ENCODE measurements around the gene EGFLAM.
"Not testable (repeated sequence)": the region's sequence is repeated elsewhere in the genome, so short reads cannot be mapped to it uniquely, and the experiment has no call there.

The EGFLAM gene

DNA sequence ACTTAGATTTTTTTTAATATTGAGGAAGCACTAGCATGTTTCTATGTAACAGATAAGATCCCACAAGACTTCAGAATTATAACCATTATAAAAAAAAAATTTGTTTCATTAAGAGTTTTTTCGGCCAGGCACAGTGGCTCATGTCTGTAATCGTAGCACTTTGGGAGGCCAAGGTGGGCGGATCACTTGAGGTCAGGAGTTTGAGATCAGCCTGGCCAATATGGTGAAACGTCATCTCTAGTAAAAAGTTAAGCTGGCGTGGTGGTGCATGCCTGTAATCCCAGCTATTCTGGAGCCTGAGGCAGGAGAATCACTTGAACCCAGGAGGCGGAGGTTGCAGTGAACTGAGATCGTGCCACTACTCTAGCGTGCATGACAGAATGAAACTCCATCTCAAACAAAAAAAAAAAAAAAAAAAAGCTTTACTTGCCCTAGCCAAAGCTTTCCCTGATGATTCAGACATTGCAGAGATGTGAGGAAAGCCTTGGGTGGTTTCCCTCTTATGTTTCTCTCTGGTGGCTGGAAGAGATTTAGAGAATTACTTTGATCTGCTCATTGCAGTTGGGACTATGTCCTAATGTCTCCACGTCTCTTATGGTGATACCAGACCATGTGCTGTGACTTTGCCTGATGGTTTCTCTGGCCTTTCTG is 65.4 kb downstream of the EGFLAM start:
- DNase-seq (ENCODE audit: low read depth in 2 of 2, low spot score in 1 of 2): no peak

DNA sequence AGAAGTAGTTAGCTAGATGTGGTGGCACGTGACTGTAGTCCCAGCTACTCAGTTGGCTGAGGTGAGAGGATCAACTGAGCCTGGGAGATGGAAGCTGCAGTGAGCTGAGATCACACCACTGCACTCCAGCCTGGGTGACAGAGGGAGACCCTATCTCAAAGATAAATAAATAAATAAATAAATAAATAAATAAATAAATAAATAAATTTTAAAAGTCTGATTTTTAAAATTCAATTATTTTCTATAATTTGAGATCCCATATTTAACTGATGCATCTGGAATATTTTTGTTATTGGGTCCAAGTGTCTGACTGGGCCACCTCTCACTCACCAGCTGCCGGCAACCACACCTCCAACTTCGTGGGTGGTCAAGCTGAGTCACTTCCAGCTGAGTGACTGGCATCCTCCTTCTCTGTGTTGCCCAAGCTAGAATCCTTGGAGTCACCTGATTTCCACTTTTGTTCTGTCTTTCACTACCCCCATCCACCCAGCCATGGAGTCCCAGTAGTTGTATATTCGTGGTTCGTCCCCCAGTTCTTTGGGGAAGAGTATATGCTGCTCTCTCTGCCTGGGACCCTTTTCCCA is 70.9 kb downstream of the EGFLAM start:
- DNase-seq (ENCODE audit: low read depth in 2 of 2, low spot score in 1 of 2): no peak

DNA sequence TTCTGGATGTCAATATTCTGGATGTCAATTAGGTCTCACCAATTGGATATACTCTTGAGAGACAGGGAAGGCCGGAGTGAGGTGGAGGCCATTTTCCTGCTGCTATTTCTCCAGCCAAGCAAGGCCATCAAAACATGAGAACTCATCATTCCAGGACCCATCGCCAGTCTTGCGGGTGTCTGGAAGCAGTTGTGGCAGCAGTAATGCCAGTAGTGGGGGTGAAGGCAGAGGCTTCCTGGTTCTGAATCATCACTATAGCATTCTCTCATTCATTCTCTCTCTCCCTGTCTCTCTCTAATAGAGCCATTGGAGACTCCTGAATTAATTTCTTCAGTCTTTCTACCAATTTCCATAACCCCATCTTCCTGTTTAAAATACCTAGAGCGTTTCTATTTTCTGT is 71.8 kb downstream of the EGFLAM start:
- DNase-seq (ENCODE audit: low read depth in 2 of 2, low spot score in 1 of 2): no peak

DNA sequence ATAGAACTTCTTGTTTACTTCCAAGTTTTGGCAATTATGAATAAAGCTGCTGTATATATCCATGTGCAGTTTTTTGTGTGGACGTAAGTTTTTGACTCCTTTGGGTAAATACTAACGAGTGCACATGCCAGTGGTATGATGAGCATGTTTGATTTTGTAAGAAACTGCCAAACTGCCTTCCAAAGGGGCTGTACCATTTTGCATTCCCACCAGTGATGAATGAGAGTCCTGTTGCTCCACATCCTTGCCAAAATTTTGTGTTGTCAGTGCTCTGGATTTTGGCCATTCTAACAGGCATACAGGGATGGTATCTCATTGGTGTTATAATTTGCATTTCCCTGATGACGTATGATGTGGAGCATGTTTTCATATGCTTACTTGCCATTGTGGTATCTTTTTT is 73.5 kb downstream of the EGFLAM start:
- no peak for DNase-seq (ENCODE audit: low read depth in 2 of 2, low spot score in 1 of 2)

DNA sequence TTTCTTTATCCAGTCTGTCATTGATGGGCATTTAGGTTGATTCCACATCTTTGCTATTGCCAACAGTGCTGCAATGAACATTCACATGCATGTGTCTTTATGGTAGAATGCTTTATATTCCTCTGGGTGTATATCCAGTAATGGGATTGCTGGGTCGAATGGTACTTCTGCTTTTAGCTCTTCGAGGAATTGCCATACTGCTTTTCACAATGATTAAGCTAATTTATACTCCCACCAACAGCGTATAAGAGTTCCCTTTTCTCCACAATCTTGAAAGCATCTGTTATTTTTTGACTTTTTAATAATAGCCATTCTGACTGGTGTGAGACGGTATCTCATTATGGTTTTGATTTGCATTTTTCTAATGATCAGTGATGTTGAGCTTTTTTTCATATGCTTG is 74.8 kb downstream of the EGFLAM start:
- not testable (repeated sequence) for DNase-seq (ENCODE audit: low read depth in 2 of 2, low spot score in 1 of 2)

DNA sequence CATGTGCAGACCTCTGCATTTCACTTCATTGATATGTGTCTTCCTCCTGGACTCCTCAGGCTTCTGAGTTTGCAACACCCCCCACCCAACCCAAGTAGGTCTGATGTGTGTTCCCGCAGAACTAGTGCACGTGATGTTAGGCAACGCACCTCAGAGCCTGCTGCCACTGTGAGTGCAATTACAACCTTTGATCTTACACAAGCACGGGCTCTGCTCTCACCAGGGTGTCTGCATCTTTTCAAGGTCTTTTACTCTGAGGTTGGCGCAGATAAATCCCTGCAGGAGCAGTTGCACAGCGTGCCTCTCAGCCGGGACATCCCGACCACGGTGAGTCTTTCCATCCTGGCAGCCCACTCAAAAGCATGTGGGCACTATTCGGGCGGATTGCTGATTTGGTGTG is 80.1 kb downstream of the EGFLAM start:
- no peak for DNase-seq (ENCODE audit: low read depth in 2 of 2, low spot score in 1 of 2)

DNA sequence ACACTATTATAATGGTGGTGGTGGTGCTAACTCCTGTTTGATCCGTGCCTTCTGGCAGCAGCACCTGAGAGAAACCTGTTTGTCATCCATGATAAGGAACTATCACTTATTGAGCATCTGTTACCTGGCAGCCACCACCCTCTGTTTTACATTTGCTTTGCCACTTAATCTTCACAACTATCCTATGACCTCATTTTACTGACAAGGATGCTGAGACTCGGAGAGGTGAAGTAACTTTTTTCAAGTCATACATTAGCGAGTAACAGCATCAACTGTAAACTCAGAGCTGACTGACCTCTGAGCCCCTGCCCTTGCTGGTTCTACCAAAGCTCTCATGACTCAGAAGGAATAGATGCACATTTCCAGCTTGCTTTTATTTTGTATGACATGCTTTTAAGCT is 81.1 kb downstream of the EGFLAM start:
- no peak for DNase-seq (ENCODE audit: low read depth in 2 of 2, low spot score in 1 of 2)

DNA sequence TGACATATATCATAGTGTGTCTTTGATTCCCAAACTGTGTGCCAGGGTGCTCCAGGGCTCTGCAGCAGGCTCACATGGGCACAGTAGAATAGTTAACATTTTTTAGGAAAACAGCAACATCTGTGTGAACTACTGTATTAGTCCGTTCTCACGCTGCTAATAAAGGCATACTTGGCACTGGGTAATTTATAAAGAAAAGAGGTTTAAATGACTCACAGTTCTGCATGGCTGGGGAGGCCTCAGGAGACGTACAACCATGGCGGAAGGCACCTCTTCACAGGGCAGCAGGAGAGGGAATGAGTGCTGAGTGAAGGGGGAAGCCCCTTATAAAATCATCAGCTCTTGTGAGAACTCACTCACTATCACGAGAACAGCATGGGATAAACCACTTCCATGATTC is 82.7 kb downstream of the EGFLAM start:
- no peak for DNase-seq (ENCODE audit: low read depth in 2 of 2, low spot score in 1 of 2)

DNA sequence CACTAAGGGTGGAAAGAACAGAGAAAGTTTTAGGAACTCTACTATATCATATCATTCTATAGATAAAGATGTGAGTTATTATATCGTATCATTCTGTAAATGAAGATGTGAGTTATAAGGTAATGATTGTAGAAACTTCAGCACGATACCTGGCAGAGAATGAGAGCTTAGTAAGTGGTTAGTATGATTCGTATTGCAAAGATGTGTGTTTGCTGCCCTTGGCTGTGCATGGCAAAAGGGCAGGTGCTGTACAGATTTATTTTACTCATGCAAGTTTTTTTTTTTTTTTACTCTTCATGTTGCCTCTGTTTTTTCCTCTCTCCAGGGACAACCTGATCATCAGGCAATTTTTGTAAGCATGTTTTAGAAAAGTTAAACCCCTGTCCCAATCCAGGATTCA is 83.3 kb downstream of the EGFLAM start:
- DNase-seq (ENCODE audit: low read depth in 2 of 2, low spot score in 1 of 2): no peak

DNA sequence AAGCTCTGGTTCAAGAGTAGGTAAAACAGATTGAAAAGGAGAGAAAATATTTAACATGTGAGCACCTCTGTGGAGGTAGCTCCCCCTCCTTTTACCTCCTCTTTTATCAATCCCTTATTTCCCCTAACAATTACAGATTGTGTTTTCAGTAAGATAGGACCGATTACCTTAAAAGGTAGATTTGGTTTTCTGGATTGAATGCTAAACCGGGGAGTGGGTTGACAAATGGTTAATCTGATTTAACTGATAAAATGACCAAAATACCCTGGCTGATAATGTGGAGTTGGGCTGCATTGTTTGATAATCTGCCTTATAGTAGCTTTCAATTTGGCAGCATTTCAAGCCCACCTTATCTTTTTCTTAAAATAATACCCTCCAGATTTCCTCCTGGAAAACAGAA is 83.9 kb downstream of the EGFLAM start:
- DNase-seq (ENCODE audit: low read depth in 2 of 2, low spot score in 1 of 2): no peak

DNA sequence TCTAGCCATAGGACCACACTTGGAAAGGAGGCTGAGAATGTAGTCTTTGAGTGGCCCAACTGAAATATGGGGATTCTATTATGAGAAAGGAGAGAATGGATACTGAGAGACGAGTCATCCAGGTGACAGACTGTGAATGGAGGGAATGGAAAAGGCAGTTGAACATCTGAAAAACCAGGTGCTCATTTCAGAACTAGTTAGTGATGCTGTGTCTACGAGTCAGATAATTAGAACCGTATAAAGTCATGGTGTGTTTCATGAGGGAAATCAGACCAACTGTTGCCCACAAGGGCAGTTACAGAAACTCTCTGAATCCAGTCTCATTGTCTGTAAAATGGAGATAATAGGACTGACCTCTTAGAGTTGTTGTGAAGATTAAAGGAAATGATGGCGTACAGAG is 86.5 kb downstream of the EGFLAM start:
- no peak for DNase-seq (ENCODE audit: low read depth in 2 of 2, low spot score in 1 of 2)

DNA sequence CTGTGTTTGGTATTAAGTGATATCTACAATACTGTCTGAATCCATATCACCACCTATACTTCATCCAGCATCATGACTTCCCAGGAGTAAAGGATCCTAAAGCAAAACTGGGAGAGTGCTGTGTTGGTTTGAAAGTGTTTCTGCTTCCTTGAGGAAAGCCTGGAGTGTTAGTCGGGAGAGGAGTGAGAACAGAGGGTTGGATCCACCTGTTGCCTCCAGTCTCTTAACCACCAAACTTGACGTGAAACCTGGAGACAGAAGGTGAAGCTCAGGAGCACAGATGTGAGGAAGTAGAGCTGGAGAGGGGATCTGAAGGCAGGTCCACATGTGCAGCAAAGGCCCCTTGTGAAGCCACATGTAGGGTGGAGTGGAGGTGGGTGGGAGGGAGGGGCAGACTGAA is 88.2 kb downstream of the EGFLAM start:
- no peak for DNase-seq (ENCODE audit: low read depth in 2 of 2, low spot score in 1 of 2)

DNA sequence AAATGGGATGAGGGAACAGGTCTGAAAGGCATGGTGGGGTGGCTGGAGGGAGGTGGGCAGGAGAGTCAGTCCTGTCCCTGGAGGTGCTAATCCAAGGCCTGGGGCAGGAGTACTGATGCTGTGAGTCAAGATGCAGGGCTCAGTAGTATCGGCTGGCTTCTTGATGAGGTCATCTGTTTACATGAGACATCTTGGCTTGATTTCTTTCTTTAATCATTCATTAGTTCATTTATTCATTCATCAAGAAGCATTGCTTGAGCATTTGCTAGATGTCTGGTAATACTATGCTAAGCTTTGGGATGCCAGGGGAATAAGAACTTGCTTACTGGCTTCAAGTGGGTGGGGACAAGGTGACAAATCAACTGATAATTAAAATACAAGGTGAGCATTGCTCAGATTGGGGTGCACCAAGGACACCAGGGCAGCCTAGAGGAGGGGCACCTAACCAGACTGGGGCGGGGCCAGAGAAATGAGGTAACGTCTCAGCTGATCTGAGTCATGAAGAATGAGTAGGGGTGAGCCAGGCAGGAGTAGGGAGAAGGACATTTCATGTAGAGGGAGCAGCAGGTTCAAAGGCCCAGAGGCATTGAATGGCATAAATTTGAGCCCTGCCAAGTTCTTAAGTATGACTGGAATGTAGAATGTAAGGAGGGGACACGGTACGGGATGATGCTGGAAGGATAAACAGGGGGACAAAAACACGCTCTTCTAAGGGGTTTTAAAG is 88.8 kb downstream of the EGFLAM start:
- no peak for DNase-seq (ENCODE audit: low read depth in 2 of 2, low spot score in 1 of 2)

DNA sequence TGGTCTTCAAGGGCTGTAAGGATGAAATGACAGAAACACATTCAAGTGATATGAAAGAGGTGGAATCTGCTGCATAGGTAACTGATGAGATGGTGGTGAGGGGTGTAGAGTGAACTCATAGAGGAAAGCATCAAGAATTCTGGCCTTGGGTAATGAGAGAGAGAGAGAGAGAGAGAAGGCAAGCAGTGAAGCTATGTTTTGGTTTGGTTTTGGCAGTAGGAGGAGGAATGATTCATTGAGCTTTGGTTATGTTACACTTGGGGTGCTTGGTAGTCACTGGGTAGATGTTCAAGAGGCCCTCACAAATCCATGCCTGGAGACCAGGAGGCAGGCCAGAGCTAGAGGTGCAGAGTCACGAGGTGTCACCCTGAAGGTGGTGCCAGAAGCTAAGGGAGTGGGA is 89.5 kb downstream of the EGFLAM start:
- DNase-seq (ENCODE audit: low read depth in 2 of 2, low spot score in 1 of 2): no peak

DNA sequence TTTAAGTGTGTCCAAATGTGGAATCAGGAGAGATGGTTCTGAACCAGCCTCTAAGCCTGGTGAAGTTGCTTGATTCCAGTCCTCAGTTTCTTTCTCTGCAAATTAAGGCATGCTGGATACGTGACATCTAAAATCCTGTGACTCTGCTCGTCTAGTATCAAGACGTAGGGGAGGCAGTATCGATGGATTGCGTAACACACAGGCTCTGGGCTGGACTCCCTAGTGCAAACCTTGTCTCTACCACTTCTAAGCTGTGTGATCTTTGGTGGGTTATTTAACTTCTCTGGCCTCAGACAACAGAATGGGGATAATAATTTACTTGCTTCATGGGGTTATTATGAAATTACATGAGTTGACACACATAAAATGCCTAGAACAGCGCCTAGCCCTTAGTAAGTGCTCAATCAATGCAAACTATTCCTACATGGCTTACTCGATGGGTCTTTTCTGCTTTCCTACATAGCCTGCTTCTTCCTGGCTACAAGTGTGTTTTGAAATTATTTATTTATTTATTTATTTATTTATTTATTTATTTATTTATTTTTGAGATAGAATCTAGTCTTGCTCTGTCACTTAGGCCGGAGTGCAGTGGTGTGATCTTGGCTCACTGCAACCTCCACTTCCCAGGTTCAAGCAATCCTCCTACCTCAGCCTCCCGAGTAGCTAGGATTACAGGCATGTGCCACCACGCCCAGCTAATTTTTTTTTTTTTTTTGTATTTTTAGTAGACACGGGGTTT is 102.1 kb downstream of the EGFLAM start:
- DNase-seq (ENCODE audit: low read depth in 2 of 2, low spot score in 1 of 2): no peak

DNA sequence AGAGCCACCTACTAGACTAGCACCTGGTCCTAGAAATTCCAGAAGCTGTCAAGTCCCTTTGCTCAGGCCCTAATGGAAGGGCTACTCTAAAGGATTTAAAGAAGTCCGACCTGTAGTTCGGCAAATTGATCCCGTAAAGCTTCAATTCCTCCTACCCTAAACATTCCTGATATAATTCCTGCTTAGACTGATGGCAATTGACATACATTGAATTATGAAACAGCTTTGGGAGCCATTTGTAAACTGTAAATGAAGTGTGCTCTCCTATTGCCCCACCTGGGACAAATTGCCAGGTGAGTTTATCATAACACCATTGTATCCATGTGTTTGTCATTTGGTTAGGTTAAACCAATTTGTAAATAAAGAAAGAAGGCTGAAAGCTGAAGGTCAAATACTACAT is 104.4 kb downstream of the EGFLAM start:
- DNase-seq (ENCODE audit: low read depth in 2 of 2, low spot score in 1 of 2): no peak

DNA sequence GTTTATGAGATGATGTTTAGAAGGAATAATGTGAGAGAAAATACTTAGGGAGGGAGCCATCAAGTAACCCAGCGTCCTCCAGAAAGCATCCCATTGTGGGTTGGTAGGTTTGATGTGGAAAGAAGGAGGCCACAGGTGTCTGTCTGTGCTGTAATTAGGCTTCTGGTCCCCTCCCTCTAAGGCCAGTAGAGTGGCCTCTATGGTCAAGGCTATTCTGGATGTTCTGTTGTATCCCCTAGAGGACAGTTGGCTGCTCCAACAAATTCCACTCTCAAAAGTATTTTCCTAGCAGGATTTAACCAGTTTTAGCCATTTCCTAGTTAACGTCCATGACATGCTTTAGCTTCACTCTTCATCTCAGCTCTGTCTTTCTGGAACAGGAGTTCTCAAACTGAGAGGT is 106.5 kb downstream of the EGFLAM start:
- no peak for DNase-seq (ENCODE audit: low read depth in 2 of 2, low spot score in 1 of 2)

DNA sequence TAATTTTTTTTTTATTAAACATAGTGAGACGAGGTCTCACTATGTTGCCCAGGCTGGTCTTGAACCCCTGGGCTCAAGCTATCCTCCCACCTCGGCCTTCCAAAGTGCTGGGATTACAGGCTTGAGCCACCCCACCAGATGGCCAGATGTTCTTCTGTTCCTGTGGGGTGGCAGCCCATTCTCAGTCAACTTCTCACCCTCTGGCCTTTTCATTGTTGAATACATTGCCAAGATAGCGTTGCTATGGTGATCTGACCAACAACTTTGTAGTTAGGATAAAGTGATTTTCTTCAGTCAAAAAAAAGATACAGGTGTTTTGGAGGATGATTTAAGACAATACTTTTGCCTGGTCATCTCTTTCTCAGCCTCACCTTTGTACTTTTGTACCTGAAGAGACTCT is 109.1 kb downstream of the EGFLAM start:
- DNase-seq (ENCODE audit: low read depth in 2 of 2, low spot score in 1 of 2): no peak

DNA sequence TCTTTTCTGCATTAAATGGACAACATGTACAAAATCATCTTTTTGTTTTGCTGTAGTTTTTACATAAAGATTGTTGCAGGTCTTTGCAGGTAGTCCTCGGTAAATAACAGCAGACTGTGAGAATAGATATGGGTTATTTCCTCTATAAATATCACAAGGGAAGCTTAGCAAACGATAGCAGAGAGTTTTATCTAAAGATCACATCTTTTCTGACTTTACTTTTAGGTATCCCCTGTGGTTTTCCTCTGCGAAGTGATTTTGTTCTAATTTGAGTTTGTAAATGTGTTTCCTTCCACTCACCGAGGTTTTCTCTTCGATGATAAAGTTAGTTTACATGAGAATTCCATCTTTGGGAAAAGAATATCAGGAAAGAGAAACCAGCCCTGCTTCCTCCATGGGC is 109.6 kb downstream of the EGFLAM start:
- DNase-seq (ENCODE audit: low read depth in 2 of 2, low spot score in 1 of 2): no peak

DNA sequence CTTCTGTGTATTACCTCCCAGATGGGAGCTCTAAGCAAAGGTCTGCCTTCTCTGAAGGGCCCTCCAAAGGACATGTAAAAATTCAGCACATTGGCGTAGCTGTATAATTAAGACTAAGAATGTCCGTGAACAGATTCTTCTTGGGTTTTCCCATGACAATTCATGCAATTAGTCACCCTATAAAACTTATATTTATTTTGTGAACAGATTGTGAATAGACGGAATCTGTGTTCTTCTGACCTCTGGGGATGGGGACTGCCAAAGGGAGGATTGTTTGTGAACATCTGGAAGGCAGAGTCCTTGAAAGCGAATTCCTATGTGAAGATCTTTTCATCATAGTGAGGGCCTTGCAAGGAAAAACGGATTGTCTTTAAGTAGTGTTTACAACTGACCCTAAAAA is 111.3 kb downstream of the EGFLAM start:
- DNase-seq (ENCODE audit: low read depth in 2 of 2, low spot score in 1 of 2): no peak

DNA sequence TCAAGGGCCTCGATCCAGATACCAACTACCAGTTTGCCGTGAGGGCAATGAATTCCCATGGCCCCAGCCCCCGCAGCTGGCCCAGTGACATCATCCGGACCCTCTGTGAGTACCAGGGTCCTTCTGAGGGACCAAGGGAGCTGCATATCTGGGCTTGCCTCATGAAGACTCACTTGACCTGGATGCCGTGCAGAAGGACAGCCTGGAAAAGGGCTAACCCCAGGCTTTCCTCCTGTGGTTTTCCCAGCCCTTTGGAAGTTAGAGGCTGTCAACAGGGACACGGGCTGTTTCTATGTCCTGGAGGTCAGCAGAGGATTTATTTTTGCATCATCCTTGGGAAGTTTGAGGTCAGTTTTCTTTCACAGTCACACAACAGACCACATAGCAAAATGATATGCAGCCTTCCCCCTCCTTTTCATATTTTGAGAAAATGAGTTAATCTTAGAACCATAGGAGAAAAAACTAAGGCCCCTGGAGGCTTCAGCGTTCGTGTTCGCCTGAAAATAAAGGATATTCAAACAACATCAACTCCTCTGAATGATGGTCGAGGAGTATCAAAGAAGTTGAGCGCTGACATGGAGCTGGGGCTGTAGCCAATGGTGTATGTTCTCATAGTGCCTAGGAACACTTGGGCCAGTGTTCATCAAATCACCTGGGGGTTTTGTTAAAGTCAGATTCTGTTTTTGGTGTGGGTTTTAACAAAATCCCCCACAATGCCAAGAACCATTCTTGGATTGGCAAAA is 112.2 kb downstream of the EGFLAM start:
- no peak for DNase-seq (ENCODE audit: low read depth in 2 of 2, low spot score in 1 of 2)

Measured in stimulated activated CD8-positive, alpha-beta memory T cell treated with anti-CD3 and anti-CD28 coated beads, Interleukin-4, amount 100 ng/mL, for 4 hours (primary cell).